HEK293 (cell line): ENCODE results near the gene TPRA1.

ENCODE experiments used
- CTCF ChIA-PET: fragments of 350-600 bp; formaldehyde crosslinking; extraction: SDS; loops from one replicate; lab custom pipeline; 2021; ENCODE audit warnings: antibody characterized with exemption; lab: Yijun Ruan, JAX
- POLR2A ChIA-PET: fragments of 300-600 bp; formaldehyde crosslinking; extraction: SDS; loops from one replicate; lab custom pipeline; 2020; ENCODE audit warnings: antibody characterized with exemption, inconsistent platforms; lab: Yijun Ruan, JAX
- H3K27ac ChIP-seq: fragments of 200-500 bp; sonication (Bioruptor generic); 2 replicates; pipeline ENCODE4 v1.5.1; 2014; ENCODE audit warnings: low read depth, low read length, control low read depth, inconsistent platforms; ENCODE audit errors: extremely low read depth
- H3K36me3 ChIP-seq, 2 experiments: fragments of 200-500 bp in 1 of 2; sonication (Bioruptor generic) in 1 of 2; 1 replicate in 1 of 2; 2 replicates in 1 of 2; pipeline ENCODE4 v1.5.1; 2014 to 2017; ENCODE audit warnings: inconsistent platforms in 2 of 2, low read length in 2 of 2; ENCODE audit not compliant: control insufficient read depth in 2 of 2, insufficient read depth in 1 of 2
- H3K4me1 ChIP-seq: fragments of 200-500 bp; sonication (Bioruptor generic); 2 replicates; pipeline ENCODE4 v1.5.1; 2014; ENCODE audit warnings: mild to moderate bottlenecking, low read length, inconsistent platforms; ENCODE audit not compliant: control insufficient read depth, insufficient read depth
- H3K4me3 ChIP-seq: 2 replicates; pipeline ENCODE4 v1.5.1; 2011; ENCODE audit warnings: low read depth, mild to moderate bottlenecking, control low read depth, low read length, moderate library complexity
- H3K9me3 ChIP-seq: fragments of 200-500 bp; sonication (Bioruptor generic); 2 replicates; pipeline ENCODE4 v1.5.1; 2014; ENCODE audit warnings: low read depth, low read length, inconsistent platforms; ENCODE audit not compliant: control insufficient read depth, insufficient read depth
- AEBP2 ChIP-seq: fragments of 450-650 bp; formaldehyde crosslinking; IDR thresholded peaks from 2 replicates; pipeline ENCODE4 v1.5.1; 2016; ENCODE audit warnings: missing biosample characterization, missing genetic modification characterization, borderline replicate concordance
- BCL11A ChIP-seq: fragments of 450-650 bp; formaldehyde crosslinking; IDR thresholded peaks from 2 replicates; pipeline ENCODE4 v1.5.1; 2016; ENCODE audit warnings: low read depth, missing biosample characterization, missing genetic modification characterization
- KLF8 ChIP-seq: fragments of 450-650 bp; formaldehyde crosslinking; IDR thresholded peaks from 2 replicates; pipeline ENCODE4 v1.5.1; 2016; ENCODE audit warnings: missing biosample characterization, missing genetic modification characterization
- ZBTB21 ChIP-seq: fragments of 450-650 bp; formaldehyde crosslinking; IDR thresholded peaks from 2 replicates; pipeline ENCODE4 v1.5.1; 2017; ENCODE audit warnings: missing biosample characterization, missing genetic modification characterization
- ZBTB7A ChIP-seq: fragments of 450-650 bp; formaldehyde crosslinking; IDR thresholded peaks from 2 replicates; pipeline ENCODE4 v1.5.1; 2016; ENCODE audit warnings: low read depth, missing biosample characterization, missing genetic modification characterization
- ZBTB8A ChIP-seq: fragments of 450-650 bp; formaldehyde crosslinking; IDR thresholded peaks from 2 replicates; pipeline ENCODE4 v1.5.1; 2016; ENCODE audit warnings: missing biosample characterization, missing genetic modification characterization
- ZFP69B ChIP-seq: fragments of 450-650 bp; formaldehyde crosslinking; IDR thresholded peaks from 2 replicates; pipeline ENCODE4 v1.5.1; 2016; ENCODE audit warnings: missing biosample characterization, missing genetic modification characterization
- ZNF114 ChIP-seq: fragments of 450-650 bp; formaldehyde crosslinking; IDR thresholded peaks from 2 replicates; pipeline ENCODE4 v1.5.0; 2017; ENCODE audit warnings: missing biosample characterization, missing genetic modification characterization
- ZNF157 ChIP-seq: fragments of 450-650 bp; formaldehyde crosslinking; IDR thresholded peaks from 2 replicates; pipeline ENCODE4 v1.5.1; 2016; ENCODE audit warnings: missing biosample characterization, missing genetic modification characterization
- ZNF211 ChIP-seq: fragments of 450-650 bp; formaldehyde crosslinking; IDR thresholded peaks from 2 replicates; pipeline ENCODE4 v1.5.1; 2016; ENCODE audit warnings: low read depth, missing biosample characterization, missing genetic modification characterization
- ZNF214 ChIP-seq: fragments of 450-650 bp; formaldehyde crosslinking; IDR thresholded peaks from 2 replicates; pipeline ENCODE4 v1.5.1; 2017; ENCODE audit warnings: missing biosample characterization, mild to moderate bottlenecking, missing genetic modification characterization, borderline replicate concordance
- ZNF23 ChIP-seq: fragments of 450-650 bp; formaldehyde crosslinking; IDR thresholded peaks from 2 replicates; pipeline ENCODE4 v1.5.1; 2016; ENCODE audit warnings: missing biosample characterization, missing genetic modification characterization, borderline replicate concordance
- ZNF292 ChIP-seq: fragments of 450-650 bp; formaldehyde crosslinking; IDR thresholded peaks from 2 replicates; pipeline ENCODE4 v1.5.1; 2016; ENCODE audit warnings: low read depth, missing biosample characterization, missing genetic modification characterization, borderline replicate concordance
- ZNF366 ChIP-seq: fragments of 450-650 bp; formaldehyde crosslinking; conservative IDR thresholded peaks from 2 replicates; pipeline ENCODE4 v1.5.1; 2016; ENCODE audit warnings: missing biosample characterization, missing genetic modification characterization
- ZNF37A ChIP-seq: fragments of 450-650 bp; IDR thresholded peaks from 2 replicates; pipeline ENCODE4 v1.5.1; 2018; ENCODE audit warnings: missing biosample characterization, missing genetic modification characterization
- ZNF488 ChIP-seq: fragments of 450-650 bp; formaldehyde crosslinking; IDR thresholded peaks from 2 replicates; pipeline ENCODE4 v1.5.1; 2016; ENCODE audit warnings: missing biosample characterization, missing genetic modification characterization
- ZNF521 ChIP-seq: fragments of 450-650 bp; formaldehyde crosslinking; IDR thresholded peaks from 2 replicates; pipeline ENCODE4 v1.5.1; 2017; ENCODE audit warnings: missing biosample characterization, mild to moderate bottlenecking, missing genetic modification characterization
- ZNF558 ChIP-seq: fragments of 450-650 bp; formaldehyde crosslinking; IDR thresholded peaks from 2 replicates; pipeline ENCODE4 v1.5.1; 2016; ENCODE audit warnings: missing biosample characterization, missing genetic modification characterization
- ZNF626 ChIP-seq: fragments of 450-650 bp; sonication (Bioruptor Pico); formaldehyde crosslinking; IDR thresholded peaks from 2 replicates; pipeline ENCODE4 v1.5.1; 2018; ENCODE audit warnings: missing biosample characterization, missing genetic modification characterization, inconsistent platforms
- ZNF658 ChIP-seq: fragments of 450-650 bp; formaldehyde crosslinking; IDR thresholded peaks from 2 replicates; pipeline ENCODE4; 2016; ENCODE audit warnings: missing biosample characterization, missing genetic modification characterization
- ZNF664 ChIP-seq: fragments of 450-650 bp; formaldehyde crosslinking; IDR thresholded peaks from 2 replicates; pipeline ENCODE4 v1.5.1; 2016; ENCODE audit warnings: missing biosample characterization, missing genetic modification characterization
- ZNF76 ChIP-seq: fragments of 450-650 bp; formaldehyde crosslinking; IDR thresholded peaks from 2 replicates; pipeline ENCODE4; 2016; ENCODE audit warnings: low read depth, missing biosample characterization, missing genetic modification characterization, borderline replicate concordance
- ZNF768 ChIP-seq: fragments of 450-650 bp; formaldehyde crosslinking; IDR thresholded peaks from 2 replicates; pipeline ENCODE4 v1.5.1; 2018; ENCODE audit warnings: missing biosample characterization, mild to moderate bottlenecking, missing genetic modification characterization
- ZNF792 ChIP-seq: fragments of 450-650 bp; formaldehyde crosslinking; IDR thresholded peaks from 2 replicates; pipeline ENCODE4 v1.5.1; 2016; ENCODE audit warnings: missing biosample characterization, missing genetic modification characterization
- ZNF843 ChIP-seq: fragments of 450-650 bp; formaldehyde crosslinking; IDR thresholded peaks from 2 replicates; pipeline ENCODE4 v1.5.1; 2016; ENCODE audit warnings: missing biosample characterization, missing genetic modification characterization
- ZSCAN4 ChIP-seq: fragments of 450-650 bp; formaldehyde crosslinking; IDR thresholded peaks from 2 replicates; pipeline ENCODE4 v1.5.1; 2017; ENCODE audit warnings: missing biosample characterization, missing genetic modification characterization
- TF ChIP-seq, protein P1 (sequence below): fragments of 450-650 bp; formaldehyde crosslinking; IDR thresholded peaks from 2 replicates; pipeline ENCODE4; 2016; ENCODE audit warnings: missing biosample characterization, missing genetic modification characterization
- TF ChIP-seq, protein P2 (sequence below): fragments of 450-650 bp; formaldehyde crosslinking; IDR thresholded peaks from 2 replicates; pipeline ENCODE4 v1.5.1; 2016; ENCODE audit warnings: missing biosample characterization, missing genetic modification characterization
- TF ChIP-seq, protein P3 (sequence below): fragments of 450-650 bp; formaldehyde crosslinking; IDR thresholded peaks from 2 replicates; pipeline ENCODE4 v1.5.1; 2016; ENCODE audit warnings: missing biosample characterization, missing genetic modification characterization

The TPRA1 gene

GRCh38 chr3:127546554-127546953 is 44.0 kb downstream of the TPRA1 start:
- Histone ChIP-seq H3K4me1 (no peaks in the 10 kb centered on the region), H3K4me3 (no peak overlapping the region), H3K27ac (no peak overlapping the region), H3K9me3 (no peaks in the 10 kb centered on the region), H3K36me3 (no peaks in the 10 kb centered on the region)
- TF ChIP-seq ZNF214 (tag by site-specific recombination) (no peak), ZFP69B (no peak), ZNF768 (no peak), ZNF157 (tag by site-specific recombination) (no peak), ZNF843 (no peak), AEBP2 (no peak), KLF8 (no peak), ZBTB7A (tag by site-specific recombination) (no peak), ZSCAN4 (tag by site-specific recombination) (no peak), ZNF558 (tag by site-specific recombination) (no peak), ZNF521 (no peak), ZNF626 (tag by site-specific recombination) (no peak), ZNF211 (tag by site-specific recombination) (no peak), ZBTB21 (tag by site-specific recombination) (no peak), ZNF114 (tag by site-specific recombination) (no peak), ZNF658 (tag by site-specific recombination) (no peak), ZNF488 (tag by site-specific recombination) (no peak), ZNF664 (tag by site-specific recombination) (no peak), ZNF23 (no peak)
- TF ChIP-seq, protein P1, sequence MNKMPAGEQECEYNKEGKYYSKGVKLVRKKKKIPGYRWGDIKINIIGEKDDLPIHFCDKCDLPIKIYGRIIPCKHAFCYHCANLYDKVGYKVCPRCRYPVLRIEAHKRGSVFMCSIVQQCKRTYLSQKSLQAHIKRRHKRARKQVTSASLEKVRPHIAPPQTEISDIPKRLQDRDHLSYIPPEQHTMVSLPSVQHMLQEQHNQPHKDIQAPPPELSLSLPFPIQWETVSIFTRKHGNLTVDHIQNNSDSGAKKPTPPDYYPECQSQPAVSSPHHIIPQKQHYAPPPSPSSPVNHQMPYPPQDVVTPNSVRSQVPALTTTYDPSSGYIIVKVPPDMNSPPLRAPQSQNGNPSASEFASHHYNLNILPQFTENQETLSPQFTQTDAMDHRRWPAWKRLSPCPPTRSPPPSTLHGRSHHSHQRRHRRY, result no peak
- CTCF ChIA-PET, result interaction anchor here (1.5 kb wide), 1 partner anchor 73 kb away, joined by 5 read pairs; no protein-coding TSS in a partner anchor
- POLR2A ChIA-PET, result no interaction called here

DNA sequence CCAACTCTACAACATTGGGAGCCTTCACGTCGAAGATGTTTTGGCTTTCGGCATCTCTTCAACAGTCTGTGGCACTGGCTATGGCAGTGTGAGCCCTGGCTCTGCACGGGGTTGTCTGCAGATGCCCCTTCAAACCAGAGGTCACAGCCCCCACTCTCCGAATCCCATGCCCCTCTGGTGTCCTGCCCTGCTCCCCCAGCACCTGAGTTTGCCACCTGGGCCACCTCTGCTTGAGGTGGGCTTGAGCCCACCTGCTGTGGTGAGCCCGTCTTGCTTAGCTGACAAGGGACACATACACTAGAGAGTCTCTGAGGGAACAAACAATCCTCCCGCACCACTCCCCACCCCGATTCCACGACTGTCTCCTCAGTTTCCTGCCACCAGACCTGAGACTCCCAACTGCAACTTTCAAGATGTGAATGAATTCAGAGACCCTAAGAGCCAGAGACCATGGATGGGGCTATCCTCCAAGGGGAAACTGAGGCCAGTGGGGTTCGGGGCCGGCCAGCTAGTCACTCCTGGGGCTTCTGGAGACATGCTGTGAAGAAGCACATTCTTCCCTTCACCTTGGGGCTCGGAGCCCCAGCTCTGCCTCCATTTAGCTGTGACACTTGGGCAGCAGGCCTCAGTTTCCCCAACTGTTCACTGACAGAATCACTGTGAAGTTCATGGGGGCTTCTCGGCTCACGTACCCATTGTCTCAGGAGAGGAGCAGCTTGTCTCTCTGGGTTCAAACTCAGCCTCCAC is 44.6 kb downstream of the TPRA1 start:
- H3K9me3 ChIP-seq, result no peaks in the 10 kb centered on the region
- POLR2A ChIA-PET, result no interaction called here
- CTCF ChIA-PET, result interaction anchor here (0.6 to 1.5 kb wide), 5 partner anchors 72 to 358 kb away, joined by 3 to 5 read pairs (median 3); no protein-coding TSS in a partner anchor
- H3K4me3 ChIP-seq, result no peak overlapping the region
- no peaks in the 10 kb centered on the region for H3K4me1 ChIP-seq
- H3K36me3 ChIP-seq, result no peaks in the 10 kb centered on the region
- H3K27ac ChIP-seq, result no peak overlapping the region
- no peak for TF ChIP-seq ZNF792 (tag by site-specific recombination)
- no peak for TF ChIP-seq ZNF292
- no peak for TF ChIP-seq ZNF37A
- no peak for TF ChIP-seq ZNF366 (tag by site-specific recombination)
- TF ChIP-seq, protein P2, sequence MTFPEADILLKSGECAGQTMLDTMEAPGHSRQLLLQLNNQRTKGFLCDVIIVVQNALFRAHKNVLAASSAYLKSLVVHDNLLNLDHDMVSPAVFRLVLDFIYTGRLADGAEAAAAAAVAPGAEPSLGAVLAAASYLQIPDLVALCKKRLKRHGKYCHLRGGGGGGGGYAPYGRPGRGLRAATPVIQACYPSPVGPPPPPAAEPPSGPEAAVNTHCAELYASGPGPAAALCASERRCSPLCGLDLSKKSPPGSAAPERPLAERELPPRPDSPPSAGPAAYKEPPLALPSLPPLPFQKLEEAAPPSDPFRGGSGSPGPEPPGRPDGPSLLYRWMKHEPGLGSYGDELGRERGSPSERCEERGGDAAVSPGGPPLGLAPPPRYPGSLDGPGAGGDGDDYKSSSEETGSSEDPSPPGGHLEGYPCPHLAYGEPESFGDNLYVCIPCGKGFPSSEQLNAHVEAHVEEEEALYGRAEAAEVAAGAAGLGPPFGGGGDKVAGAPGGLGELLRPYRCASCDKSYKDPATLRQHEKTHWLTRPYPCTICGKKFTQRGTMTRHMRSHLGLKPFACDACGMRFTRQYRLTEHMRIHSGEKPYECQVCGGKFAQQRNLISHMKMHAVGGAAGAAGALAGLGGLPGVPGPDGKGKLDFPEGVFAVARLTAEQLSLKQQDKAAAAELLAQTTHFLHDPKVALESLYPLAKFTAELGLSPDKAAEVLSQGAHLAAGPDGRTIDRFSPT (tag by site-specific recombination), result no peak
- TF ChIP-seq ZNF76 (tag by site-specific recombination), result no peak
- TF ChIP-seq ZBTB8A, result no peak
- TF ChIP-seq, protein P3, sequence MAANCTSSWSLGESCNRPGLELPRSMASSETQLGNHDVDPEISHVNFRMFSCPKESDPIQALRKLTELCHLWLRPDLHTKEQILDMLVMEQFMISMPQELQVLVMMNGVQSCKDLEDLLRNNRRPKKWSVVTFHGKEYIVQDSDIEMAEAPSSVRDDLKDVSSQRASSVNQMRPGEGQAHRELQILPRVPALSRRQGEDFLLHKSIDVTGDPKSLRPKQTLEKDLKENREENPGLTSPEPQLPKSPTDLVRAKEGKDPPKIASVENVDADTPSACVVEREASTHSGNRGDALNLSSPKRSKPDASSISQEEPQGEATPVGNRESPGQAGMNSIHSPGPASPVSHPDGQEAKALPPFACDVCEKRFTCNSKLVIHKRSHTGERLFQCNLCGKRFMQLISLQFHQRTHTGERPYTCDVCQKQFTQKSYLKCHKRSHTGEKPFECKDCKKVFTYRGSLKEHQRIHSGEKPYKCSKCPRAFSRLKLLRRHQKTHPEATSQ (tag by site-specific recombination), result no peak
- TF ChIP-seq BCL11A, result no peak
